ENCODE measurements around the gene TTLL10. TPM values are rescaled to one million over a fixed set of nuclear protein-coding genes. Genes with fewer than 3 reads are reported as not detected.
A peak's percentile ranks its signal among the peaks of the same experiment; 100 is the strongest.

Gene TTLL10
- total and polyA plus RNA-seq, 2 of the 8 experiments (the other 6 are each of a cell fraction or from before 2014, with no cell fraction given): 1.1 to 1.7 TPM

DNA sequence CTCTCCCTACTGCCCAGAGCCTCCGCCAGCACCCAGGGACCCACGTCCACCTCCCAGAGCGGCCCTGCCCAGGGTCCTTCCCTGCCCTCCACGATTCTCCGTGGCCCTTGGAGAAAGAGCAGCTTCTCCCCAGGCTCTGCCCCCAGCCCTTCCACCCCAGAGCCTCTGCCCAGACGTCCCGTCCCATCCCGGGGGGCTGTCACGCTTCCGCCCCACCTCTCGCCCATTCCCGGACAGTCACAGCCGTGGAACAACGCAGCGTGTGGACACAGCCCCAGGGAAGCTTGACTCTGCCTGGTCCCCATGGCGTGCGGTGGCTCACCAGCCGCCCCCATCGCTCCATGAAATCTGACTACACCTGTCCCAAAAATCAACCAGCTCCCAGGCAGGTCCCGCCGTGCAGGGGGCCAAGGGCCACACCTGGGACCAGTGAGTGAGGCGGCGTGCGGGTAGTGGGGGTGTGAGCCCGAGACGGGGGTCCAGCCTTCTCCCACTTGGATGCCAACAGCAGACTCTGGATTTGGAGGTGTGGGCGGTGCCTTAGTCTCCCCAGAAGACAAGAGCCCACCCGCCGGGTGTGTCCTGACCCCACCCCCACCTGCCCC, 12.5 kb upstream of the TTLL10 start:
- H2BK20ac ChIP-seq (ENCODE audit: low read length): no peak overlapping the region; the same call in 1 of the 2 replicates
- peaks cover 13% of the 10 kb centered on the region; the same call in 1 of the 2 replicates for H3K23me2 ChIP-seq (ENCODE audit: low read depth, low read length)
- H2BK120ac ChIP-seq (replicated peaks; ENCODE audit: low read depth, low read length): no peak overlapping the region
- no peak overlapping the region for H3K4me2 ChIP-seq (ENCODE audit: insufficient read depth in 1 of 2, low read depth in 2 of 2, low read length in 2 of 2)
- no peak overlapping the region for H3K27ac ChIP-seq (ENCODE audit: low read depth, low read length)
- no peak overlapping the region for H3K56ac ChIP-seq (replicated peaks; ENCODE audit: insufficient read length, low read depth, low read length)
- no peaks in the 10 kb centered on the region for H4K20me1 ChIP-seq (replicated peaks in 1 of 2; ENCODE audit: control insufficient read depth in 1 of 2, insufficient read depth in 2 of 2, low read length in 2 of 2)
- H4K91ac ChIP-seq (replicated peaks; ENCODE audit: insufficient read length, low read length): peak overlapping the region; percentile 54
- DNase-seq (ENCODE audit: low read depth in 1 of 2, low spot score in 2 of 2) (no peak), FAIRE-seq (no peak)
- no peak overlapping the region for H3K4ac ChIP-seq (replicated peaks; ENCODE audit: insufficient read length, low read depth, low read length)
- no peak overlapping the region for H3K14ac ChIP-seq (ENCODE audit: insufficient read length)
- WGBS, 2 experiments (ENCODE audit: extremely low coverage in 1 of 2, insufficient coverage in 1 of 2, insufficient read length in 1 of 2, insufficient replicate concordance in 2 of 2, low coverage in 1 of 2, low lambda C conversion rate in 2 of 2, missing lambda C conversion rate in 1 of 2): 93% methylated on average over 28 of the region's 29 CpGs; no CpG with 5 or more reads in 1 of the 2 experiments
- H2AK5ac ChIP-seq (ENCODE audit: low read depth, low read length): 0 out of 2 replicates have a peak overlapping the region, but pooled peaks have one; percentile 53
- no peak for TF ChIP-seq JUN (IDR thresholded peaks at IDR 0.05; ENCODE audit: low read depth, low read length)
- no peak for TF ChIP-seq RNF2 (IDR thresholded peaks at IDR 0.05; ENCODE audit: borderline replicate concordance, low read depth, low read length, missing control alignments, poor library complexity, severe bottlenecking)
- TF ChIP-seq SP2 (IDR thresholded peaks at IDR 0.05; ENCODE audit: low read length): no peak
- no peaks in the 10 kb centered on the region for H3K27me3 ChIP-seq (replicated peaks in 1 of 4; ENCODE audit: control insufficient read depth in 3 of 4, extremely low read depth in 1 of 4, insufficient read depth in 3 of 4, low read length in 3 of 4)
- peak overlapping the region; percentile 80; the same call in 1 of the 2 replicates for H2BK12ac ChIP-seq (ENCODE audit: low read depth, low read length)
- H3K79me1 ChIP-seq (ENCODE audit: low read depth, low read length): no peaks in the 10 kb centered on the region; the same call in 1 of the 2 replicates
- ChIA-PET CTCF (ENCODE audit: partially characterized antibody) (interaction anchor here (0.8 to 2.2 kb wide), 6 partner anchors 23 to 130 kb away, joined by 3 to 10 read pairs (median 4); no protein-coding TSS in a partner anchor), POLR2A (ENCODE audit: partially characterized antibody) (interaction anchor here (0.6 to 2.0 kb wide), 4 partner anchors 13 to 145 kb away, joined by 3 to 4 read pairs (median 4); partner anchors contain the start of gene SDF4)
- no peak overlapping the region for H2AFZ ChIP-seq (ENCODE audit: low read length)
- no peaks in the 10 kb centered on the region for H3K9me3 ChIP-seq (ENCODE audit: insufficient read depth in 2 of 2, low read depth in 1 of 2, low read length in 1 of 2)
- peak overlapping the region; percentile 19 for H3K18ac ChIP-seq (ENCODE audit: extremely low read depth, low read length)
- H2BK5ac ChIP-seq (ENCODE audit: low read depth, low read length): peak overlapping the region; percentile 52; the same call in 1 of the 2 replicates
- no peak overlapping the region for H3K4me3 ChIP-seq (ENCODE audit: extremely low read depth in 1 of 4, insufficient read depth in 2 of 4, low read depth in 3 of 4, low read length in 4 of 4)
- no peak overlapping the region for H3K23ac ChIP-seq (ENCODE audit: insufficient read length)
- peaks cover 0 to 45% (median 33%) of the 10 kb centered on the region in 4 experiments; a peak in 6 of 7 replicates for H3K4me1 ChIP-seq (replicated peaks in 1 of 4; ENCODE audit: control insufficient read depth in 3 of 4, insufficient read depth in 4 of 4, low read length in 3 of 4)
- no peak overlapping the region for H3K9ac ChIP-seq (replicated peaks in 1 of 4; ENCODE audit: extremely low read depth in 1 of 4, low read depth in 3 of 4, low read length in 3 of 4)
- no peak overlapping the region for H4K5ac ChIP-seq (ENCODE audit: insufficient read length, low read depth, low read length)
- H2BK15ac ChIP-seq (ENCODE audit: low read length): peak overlapping the region; percentile 46; the same call in 1 of the 2 replicates
- peak overlapping the region; percentile 38; the same call in 1 of the 2 replicates for H4K8ac ChIP-seq (ENCODE audit: extremely low read depth, insufficient read depth, low read length)
- no peaks in the 10 kb centered on the region; a peak in 2 of 4 replicates for H3K79me2 ChIP-seq (ENCODE audit: control insufficient read depth in 1 of 2, insufficient read depth in 2 of 2, low read length in 2 of 2)
- H3K36me3 ChIP-seq (ENCODE audit: control insufficient read depth in 2 of 4, insufficient read depth in 4 of 4, low read length in 3 of 4): no peaks in the 10 kb centered on the region

Measured in H1 (cell line).